Urothelium cell line (cell line): Measurements from ENCODE around the gene SREBF1.

Source experiments
- DNase-seq: peaks from one replicate; pipeline ENCODE4 v3.0.0; 2011; ENCODE audit warnings: low spot score, mixed read lengths
- FAIRE-seq: peaks from 2 replicates; lab custom pipeline; 2011; peaks lifted over from hg19 to GRCh38; lab: Jason Lieb, UNC

SREBF1 gene

DNA sequence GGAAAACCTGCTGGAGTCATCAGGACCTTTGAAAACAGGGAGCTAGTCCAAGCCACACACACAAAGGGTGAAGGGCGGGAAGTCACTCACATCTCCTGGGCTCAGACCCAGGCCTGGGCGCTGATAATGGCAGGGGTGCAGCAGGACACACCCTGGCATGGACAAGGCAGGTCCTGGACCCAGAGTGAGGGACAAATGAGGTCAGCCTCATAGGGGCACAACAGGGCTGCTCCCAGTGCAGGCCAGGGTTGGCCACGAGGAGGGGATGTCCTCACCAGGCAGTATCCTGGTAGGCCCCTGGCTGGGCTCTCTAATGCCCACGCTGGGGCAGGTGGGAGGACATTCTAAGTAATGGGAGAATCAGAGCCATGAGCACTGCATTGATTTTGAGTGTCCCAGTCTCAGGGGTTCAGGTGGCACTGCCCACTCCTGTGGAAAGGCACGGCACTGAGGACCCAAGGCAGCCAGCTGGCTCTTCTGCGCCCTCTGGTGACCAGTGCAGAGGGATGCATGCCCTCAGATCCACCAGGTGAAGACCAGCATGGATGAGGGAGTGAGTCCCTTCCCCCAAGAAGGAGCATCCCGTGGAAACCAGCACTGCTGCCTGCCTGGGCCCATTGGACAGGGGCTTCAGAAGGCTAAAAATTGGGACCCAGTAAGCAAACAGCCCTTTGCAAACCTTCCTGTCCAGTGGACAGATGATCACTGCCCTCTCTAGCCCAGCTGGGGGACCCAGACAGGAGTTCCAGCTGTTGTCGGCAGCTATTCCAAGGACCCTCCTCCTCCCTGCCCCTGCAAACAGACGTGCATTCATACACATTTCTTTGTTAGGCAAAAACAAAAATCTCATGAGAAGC is 23.4 kb upstream of the SREBF1 start:
- peak; percentile 83 for DNase-seq
- peak; percentile 40 for FAIRE-seq

DNA sequence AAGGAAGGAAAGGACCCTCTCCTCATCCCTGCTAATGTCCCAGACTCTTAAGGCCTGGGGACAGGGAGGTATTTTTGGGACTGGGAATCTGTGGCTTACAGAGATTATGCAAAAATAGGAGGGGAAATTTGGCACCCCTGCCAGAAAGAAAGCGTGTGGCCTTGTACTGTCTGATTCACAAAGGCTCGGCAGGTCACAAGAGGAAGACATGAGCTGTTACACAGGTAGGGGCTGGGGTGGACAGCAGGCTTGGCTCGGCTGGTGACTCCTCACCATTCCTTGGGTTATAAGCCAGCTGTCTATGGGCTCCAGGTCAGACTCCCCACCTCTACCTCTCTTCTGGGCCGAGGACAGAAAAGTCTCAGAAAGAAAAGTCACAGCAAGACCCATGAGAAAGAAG is 20.7 kb upstream of the SREBF1 start:
- FAIRE-seq (no peak), DNase-seq (no peak)

DNA sequence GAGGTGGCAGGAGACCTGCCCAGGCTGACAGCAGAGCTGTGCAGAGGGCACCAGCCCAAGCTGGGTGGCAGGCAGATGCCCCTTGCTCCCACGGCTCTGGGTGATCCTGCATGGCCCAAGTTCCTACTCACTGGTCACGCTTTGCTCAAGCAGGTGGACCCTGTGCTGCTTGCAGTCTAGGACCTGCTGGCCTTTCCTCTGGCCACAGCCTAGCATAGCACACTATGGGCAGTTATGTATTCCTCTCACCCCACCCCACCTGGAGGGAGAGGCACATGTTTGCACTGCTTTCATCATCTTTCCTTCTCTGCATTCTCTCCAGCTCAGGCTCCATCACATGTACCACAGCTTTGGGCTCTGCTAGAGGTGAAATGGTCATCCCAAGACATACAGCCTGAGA is 19.6 kb upstream of the SREBF1 start:
- no peak for DNase-seq
- FAIRE-seq = no peak

DNA sequence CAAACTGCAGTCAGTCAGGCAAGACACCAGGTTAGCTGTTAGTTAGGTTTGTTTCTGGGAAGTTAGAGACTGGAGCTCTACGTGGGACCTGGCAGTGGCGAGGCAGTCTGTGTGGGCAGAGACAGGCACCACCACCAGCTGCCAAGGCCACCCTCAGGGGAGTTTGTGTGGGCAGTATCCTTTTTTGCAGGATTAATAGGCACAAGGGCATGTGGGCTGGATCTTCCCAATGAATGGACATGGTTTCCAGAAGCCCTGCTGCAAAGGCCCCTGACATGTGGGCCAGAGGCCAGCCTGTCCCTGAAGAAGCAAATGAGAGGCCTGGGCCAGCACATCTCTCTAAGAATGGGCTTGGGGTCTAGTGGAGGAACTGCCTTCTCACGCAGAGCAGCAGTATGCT is 19.2 kb upstream of the SREBF1 start:
- FAIRE-seq (no peak), DNase-seq (no peak)

DNA sequence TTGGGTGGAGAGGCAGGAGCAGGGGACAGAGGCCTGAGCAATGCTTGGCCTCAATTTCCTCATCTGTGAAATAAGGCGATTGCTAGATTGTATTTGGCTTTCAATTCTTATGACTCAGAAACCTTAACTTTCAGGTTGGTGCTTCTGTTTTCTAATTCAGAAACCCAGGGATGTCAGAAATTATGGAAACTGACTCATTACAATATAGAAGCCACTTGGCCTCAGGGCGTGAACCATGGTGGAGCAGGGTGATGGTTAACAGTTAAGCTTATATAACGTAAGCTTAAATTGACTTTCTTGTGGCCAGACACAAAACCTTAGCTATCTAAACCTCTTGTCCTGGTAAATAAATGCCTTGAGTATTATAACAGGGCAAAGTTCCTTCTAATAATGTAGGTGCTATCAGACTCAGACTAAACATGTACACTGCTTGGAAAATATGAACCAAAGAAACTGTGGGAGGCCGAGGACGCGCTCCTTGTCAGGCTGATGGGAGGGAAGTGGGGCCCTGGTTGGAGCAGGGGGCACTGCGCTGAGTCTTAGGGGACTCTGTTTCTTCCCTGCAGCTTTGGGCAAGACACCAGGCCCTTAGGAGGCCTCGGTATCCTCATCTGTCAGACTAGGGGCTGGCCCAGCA is 17.1 kb upstream of the SREBF1 start:
- DNase-seq (no peak), FAIRE-seq (no peak)

DNA sequence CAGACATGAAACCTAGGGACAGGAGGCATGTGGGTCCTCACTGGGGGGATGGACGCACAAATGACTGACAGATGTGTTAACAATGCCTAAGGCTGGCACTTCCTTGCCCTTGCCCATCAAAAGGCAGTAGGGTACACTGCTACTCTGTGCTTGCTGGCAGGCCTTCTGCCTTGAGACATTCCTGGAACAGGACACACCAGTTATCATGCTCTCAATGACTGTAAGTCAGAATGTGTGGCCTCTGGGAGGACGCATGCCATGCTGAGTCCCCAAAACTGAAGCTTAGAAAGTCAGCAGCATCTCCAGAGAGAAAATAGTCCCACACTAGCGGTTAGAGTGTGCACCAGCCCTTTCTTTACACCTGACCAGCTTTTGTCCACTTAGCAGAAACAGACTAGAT is 16.1 kb upstream of the SREBF1 start:
- FAIRE-seq (no peak), DNase-seq (no peak)

DNA sequence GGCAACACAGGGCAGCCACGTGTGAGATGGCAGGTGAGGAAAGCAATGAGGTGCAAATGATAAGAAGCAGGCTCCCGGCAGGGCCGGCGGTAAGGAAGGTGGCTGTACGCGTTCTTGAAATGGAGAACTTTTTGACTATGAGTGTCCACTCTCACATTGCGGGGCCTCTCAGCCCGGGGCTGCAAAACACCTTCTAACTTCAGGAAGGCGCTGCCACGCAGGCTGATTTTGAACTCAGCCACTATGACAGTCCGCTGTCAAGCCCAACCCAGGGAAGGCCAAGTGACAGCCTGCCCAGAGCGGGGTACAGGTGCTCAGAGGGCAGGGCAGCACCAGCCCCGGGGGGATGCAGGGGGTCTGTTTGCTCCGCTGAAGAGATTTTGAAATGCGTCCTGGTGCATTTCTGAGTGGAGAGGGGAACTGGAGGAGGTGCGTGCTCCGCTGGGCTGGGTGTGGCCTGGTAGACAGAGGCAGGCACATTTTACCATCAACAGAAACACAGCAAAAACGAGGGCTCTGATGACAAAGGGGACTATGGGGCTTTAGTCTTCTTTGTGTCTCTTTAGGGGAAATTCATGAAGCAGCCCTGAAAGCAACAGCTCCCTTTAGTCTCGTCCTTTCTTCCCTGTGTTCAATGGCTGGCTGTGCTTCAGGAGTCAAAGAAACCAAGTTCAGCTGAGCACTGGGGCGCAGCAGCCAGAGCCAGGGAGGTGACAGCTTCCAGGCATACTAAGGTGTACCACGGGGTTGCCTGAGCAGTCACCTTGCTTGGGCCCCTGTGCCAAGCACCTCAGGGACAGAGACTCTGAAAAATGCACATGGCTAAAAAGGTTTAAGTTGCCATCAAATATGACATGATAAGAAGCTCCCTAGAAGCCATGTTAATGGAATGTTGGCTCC is 14.6 kb upstream of the SREBF1 start:
- FAIRE-seq = no peak
- DNase-seq = no peak

DNA sequence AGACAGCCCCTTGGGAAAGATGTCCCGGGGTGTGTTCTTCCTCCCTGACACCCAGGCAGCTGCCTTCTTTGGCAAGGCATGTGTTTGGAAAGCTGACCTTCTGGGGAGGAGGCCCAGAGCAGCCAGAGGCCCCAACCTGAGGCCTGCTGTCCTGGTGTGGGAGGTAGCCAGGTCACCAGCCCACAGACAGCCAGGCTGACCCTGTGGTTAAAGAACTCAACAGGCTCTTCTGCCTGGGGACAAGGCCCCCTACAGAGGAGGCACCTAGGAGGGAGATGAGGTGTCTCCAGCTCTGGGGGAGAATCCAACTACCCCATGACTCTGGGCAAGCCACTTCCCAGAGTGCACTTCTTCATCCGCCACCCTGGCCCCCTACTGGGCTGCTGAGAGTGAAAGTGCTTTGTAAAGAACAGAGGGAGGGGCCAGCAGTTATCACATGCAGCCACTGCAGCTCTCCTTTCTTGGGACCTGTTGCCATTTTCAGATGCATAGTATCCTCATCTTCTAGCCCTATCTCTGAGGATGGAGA is 13.1 kb upstream of the SREBF1 start:
- no peak for FAIRE-seq
- DNase-seq = no peak

DNA sequence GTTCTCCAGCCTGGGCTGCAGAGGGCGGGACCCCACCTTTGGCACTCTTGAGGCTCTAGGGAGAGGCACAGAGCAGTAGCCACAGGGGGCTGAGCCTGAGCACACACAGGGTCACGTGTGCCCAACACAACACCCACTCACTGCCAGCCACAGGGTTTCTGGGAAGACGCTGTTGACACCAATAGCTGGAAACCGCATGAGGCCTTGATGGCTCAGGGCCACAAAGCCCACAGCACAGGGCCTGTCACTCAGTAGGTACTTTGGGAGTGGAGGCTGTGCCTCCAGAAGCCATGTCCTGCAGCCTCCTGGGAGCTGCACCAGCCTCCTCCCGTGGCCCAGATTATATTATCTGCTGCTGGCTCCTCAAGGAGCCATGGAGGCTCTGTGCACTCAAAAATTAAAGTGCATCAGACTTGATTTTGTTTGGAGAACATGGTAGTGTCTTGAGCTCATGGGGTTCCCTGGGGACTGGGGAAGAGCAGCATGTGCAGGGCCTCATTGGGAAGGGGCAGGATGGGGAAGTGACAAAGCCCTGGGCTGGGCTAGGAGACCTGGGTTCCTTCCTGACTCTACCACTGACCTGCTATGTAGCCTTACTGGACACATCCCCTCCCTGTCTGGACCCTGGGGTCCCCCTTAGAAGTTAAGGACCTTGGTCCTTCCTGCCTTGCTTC is 12.5 kb upstream of the SREBF1 start:
- FAIRE-seq (no peak), DNase-seq (peak; percentile 79)

DNA sequence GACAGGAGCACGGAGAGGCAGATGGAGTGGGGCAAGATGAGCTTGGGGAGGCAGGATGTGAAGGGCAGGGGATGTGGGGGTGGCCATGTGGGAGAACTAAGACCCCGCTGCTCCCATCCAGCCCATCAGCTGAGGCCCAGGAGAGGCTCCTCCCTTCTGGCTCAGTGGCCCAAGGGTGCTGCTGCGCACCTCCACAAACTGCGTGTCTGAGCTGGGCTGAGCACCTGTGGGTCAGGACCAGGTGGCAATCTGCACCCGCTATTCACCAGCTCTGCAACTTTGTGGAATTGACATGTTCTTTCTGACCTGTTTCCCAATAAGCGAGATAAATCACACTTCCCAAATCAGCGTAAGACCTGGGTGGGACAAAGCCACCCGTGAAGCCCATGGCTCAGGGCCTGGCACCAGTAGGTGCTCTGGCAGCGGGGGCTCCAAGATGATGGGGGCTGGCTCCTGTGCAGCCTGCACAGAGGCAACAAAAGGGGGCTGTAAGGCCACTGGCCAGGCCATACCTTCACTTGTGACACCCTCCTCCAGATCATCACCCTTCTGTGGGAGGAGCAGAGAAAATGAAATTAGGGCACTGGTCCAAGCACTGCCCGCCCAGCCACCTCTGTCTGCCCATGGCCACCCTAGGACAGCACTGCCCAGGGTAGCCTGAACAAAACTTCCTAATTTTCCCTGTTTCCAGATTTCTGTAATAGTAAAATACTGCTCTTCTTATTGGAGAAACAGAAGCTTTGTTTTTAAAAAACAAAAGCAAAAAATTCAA is 11.7 kb upstream of the SREBF1 start:
- no peak for FAIRE-seq
- DNase-seq = no peak

DNA sequence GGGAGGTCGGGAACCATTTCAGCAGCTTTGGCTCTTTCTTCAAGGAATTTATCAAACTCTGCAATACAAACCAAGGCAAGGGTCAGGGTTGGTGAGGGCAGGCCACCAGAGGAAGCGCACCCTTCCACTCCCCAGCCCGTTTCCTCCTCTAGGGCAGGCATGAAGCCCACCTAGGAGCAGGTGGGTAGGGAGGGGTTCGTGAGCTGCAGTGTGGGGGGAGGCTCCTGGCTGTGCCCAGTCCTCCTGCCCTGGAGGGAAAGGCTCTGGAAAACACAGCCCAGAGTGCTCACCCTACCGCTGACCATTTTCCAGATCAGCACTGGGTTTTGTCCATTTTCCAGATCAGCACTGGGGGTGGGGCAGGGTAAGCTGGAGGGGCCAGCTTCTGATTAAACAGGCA is 10.9 kb upstream of the SREBF1 start:
- DNase-seq (no peak), FAIRE-seq (no peak)

DNA sequence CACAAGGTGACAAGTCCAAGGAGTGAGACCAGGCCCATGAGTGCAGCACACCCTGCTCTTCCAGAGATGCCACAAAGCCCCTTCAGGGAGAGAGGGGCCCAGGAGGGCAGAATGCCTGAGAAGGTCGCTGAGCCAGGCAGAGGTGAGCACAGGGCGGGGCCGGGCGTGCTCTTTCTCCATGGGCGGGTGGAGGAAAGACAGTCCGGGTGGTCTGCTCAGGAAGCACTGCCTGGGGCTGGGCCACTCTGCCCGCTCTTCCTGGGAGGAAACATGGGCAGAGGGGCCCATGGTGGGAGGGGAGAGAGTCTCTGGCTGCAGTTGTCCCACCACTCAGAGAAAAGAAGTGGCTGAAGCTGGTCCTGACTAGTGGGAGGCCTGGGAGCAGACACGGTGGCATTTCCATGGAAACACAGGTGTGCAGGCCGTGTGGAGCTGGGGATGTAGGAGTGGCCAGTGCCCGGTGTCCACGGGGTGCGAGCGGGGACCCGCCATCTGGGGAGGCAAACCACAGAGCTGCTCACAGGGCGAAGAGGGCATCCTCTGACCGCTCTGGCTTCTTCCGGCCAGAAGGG is 10.4 kb upstream of the SREBF1 start:
- DNase-seq (no peak), FAIRE-seq (no peak)

DNA sequence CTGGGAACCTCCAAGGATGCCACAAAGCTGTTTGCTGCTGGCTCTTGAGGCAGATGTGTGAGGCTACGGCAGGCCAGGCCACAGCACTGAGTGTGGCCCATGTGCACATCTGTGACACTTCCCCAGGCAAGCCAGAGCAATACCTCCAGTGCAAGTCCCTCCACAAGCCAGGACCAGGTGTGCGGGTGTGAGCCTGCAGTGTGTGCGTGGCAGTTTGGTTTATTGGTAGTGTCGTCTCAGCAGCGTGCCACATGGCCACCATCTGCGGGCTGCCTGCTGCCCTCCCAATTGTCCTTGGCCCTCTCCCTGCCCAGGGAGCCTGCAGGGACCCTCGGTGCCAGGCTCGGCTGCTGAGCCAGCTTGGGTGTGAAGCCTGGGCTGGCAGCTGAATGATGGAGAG is 9.9 kb upstream of the SREBF1 start:
- FAIRE-seq (no peak), DNase-seq (no peak)

DNA sequence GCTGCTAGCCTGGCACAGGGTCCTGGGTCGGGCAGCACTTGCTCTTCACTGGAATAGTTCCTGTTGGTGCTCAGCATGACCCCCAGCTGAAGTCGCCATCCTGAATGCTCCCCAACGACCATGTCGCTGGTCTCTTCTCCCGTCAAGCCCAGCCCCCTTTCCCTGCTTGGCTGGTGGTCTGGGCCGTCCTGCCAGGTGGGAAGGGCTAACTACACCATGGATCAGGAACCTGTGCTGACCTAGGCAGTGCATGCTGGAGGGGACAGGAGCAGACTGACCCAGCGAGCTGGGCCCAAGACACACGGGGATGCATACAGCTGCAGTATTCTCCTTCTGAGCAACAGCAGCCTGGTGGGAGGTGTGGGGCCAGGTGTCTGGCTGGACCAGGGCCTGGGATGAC is 9.2 kb upstream of the SREBF1 start:
- no peak for FAIRE-seq
- no peak for DNase-seq

DNA sequence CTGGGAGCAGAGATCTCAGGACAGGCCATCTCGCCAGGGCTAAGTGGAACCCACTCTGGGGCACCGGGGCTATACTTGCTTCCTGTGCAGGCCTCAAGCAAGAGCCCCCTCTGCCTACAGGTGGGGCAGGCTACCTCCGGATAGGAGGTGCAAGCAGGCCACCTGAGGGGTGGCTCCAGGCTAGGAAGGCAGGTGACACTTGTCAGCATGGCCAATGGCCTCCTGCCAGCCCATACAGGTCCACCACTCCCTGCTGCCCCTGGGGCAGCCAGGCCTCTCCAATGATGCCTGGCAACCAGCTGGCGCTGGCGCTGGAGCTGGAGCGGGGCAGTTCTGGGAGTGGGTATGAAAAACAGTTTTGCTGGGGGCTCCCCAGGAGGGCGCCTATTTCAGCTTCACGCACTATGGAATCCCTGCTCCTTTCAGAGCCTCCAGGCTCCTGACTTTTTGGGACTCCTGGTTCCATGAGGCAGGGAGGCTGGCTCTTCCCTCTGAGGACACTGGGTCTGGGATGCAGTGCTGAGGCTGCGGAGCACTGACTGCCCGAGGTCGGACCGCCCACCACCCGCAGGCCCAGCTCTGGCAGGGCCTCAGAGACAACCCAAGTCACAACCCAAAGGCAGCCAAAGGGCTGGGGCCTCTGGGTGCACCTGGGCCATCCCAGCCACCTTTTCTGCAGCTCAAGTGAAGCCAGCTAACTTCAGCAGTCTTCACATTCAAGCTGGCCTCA is 8.4 kb upstream of the SREBF1 start:
- FAIRE-seq (no peak), DNase-seq (no peak)

DNA sequence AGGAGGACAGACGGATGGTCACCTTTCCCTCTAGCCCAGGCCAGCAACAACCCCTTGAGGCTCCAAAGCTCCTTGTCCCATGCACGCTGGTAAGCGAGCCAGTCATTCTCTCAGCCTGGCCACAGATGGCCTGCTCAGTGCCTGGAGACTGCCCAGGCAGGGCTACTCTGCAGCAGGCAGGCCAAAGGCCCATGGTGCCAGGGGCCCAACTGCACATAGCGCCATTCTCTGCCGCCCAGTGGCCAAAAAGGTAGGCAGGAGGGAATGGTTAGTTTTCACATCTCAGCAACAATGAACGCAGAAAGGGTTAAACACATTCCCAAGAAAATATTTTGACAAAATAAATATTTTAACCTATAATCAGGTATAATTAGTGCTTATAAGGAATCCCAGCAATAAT is 7.7 kb upstream of the SREBF1 start:
- DNase-seq (no peak), FAIRE-seq (no peak)

DNA sequence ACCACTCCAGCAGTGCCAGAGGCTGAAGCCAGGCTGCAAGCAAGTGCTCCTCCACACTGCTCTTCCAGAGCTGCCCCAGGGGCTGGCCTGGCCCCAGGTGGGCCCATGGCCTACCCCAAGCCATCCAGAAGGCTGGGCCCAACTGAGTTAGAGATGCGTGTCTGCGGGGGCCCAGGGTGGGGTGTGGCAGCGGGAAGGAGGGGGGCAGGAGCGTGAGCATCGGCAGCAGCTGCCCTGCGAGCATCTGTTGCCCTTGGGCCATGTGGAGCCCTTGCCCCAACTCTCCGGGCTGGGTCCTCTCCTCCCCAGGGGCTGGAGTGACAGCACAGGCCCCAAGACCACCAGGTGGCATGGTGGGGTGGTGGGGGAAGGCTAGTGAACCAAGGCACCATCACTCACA is 7.3 kb upstream of the SREBF1 start:
- DNase-seq (no peak), FAIRE-seq (no peak)

DNA sequence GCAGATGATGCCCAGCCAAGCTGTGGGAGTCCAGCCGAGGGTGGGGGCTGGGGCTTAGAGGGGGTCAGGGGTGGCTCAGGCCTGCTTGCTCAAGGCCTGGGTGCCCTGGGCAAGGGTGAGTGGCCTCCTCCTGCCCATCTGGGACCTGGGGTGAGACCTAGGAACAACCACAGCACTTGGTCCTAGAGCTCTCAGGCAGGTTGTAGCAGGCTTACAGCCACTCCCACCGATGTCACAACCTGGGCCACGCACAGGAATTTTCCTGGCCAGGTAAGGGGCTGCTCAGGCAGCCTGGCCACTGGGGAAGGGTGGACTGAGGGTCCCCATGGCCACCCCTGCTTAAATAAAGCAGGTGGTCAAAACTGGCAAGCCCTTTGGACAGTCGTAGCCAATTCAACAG is 6.3 kb upstream of the SREBF1 start:
- DNase-seq (no peak), FAIRE-seq (no peak)
